Calu3 (cell line): ENCODE measurements around the gene ENDOU. TPM values are rescaled to one million over a fixed set of nuclear protein-coding genes. Genes with fewer than 3 reads are reported as not detected.

Experiments used
- BruUV-seq: library from RNA; stranded (reverse); fragments of 400-500 nt; replicated peaks from 2 replicates; lab custom pipeline; 2021; lab: Mats Ljungman, UMichigan
- CTCF ChIA-PET: fragments of 300-600 bp; sonication (Branson Sonifier 250); formaldehyde crosslinking; loops from one replicate; lab custom pipeline; 2022; ENCODE audit warnings: antibody characterized with exemption; lab: Charles Lee
- DNase-seq: peaks from one replicate; pipeline ENCODE4 v3.0.0; 2022
- H3K27ac Mint-ChIP-seq: one replicate; pipeline ENCODE4 v1.8.0; 2022; ENCODE audit warnings: mixed read lengths; ENCODE audit not compliant: unreplicated experiment
- H3K27me3 Mint-ChIP-seq: one replicate; pipeline ENCODE4 v1.8.0; 2022; ENCODE audit warnings: mixed read lengths; ENCODE audit not compliant: unreplicated experiment
- H3K36me3 Mint-ChIP-seq: one replicate; pipeline ENCODE4 v1.8.0; 2022; ENCODE audit warnings: mild to moderate bottlenecking, moderate library complexity, mixed read lengths; ENCODE audit not compliant: insufficient read depth, unreplicated experiment
- H3K4me1 Mint-ChIP-seq: one replicate; pipeline ENCODE4 v1.8.0; 2022; ENCODE audit warnings: mild to moderate bottlenecking, low read depth, mixed read lengths; ENCODE audit not compliant: unreplicated experiment
- H3K4me3 Mint-ChIP-seq: one replicate; pipeline ENCODE4 v1.8.0; 2022; ENCODE audit warnings: mild to moderate bottlenecking, low read depth, moderate library complexity, mixed read lengths; ENCODE audit not compliant: unreplicated experiment
- H3K9me3 Mint-ChIP-seq: one replicate; pipeline ENCODE4 v1.8.0; 2022; ENCODE audit warnings: low read depth, mixed read lengths; ENCODE audit not compliant: unreplicated experiment
- CTCF ChIP-seq: fragments of 200-600 bp; IDR thresholded peaks from one replicate; pipeline ENCODE4 v1.8.0; 2022; ENCODE audit warnings: antibody characterized with exemption; ENCODE audit not compliant: unreplicated experiment
- intact Hi-C: fragments of 100-400 bp; cut with micrococcal nuclease; formaldehyde crosslinking; loops from one replicate; pipeline ENCODE4 v1.10.0; 2022; ENCODE audit not compliant: unreplicated experiment
- total RNA-seq: library from RNA; stranded (reverse); gene quantifications from 2 replicates; pipeline ENCODE4 v1.2.3, GENCODE V29; 2022

ENDOU gene
- total RNA-seq, 1 experiment from 2014 or later, result not detected

- H3K4me1 Mint-ChIP-seq, result peaks cover 27% of the 10 kb centered on the region
- TF ChIP-seq CTCF, result no peak
- no peaks in the 10 kb centered on the region for H3K9me3 Mint-ChIP-seq
- H3K27ac Mint-ChIP-seq, result no peak overlapping the region
- no peaks in the 10 kb centered on the region for H3K27me3 Mint-ChIP-seq
- H3K36me3 Mint-ChIP-seq, result peaks cover 6% of the 10 kb centered on the region
- H3K4me3 Mint-ChIP-seq, result no peak overlapping the region
- no TSS peak for BruUV-seq
- CTCF ChIA-PET, result interaction anchor here (0.6 to 3.5 kb wide), 9 partner anchors 14 to 1672 kb away, joined by 3 to 21 read pairs (median 9); partner anchors contain the start of gene RAPGEF3
- peak; percentile 65 for DNase-seq
- intact Hi-C loops, result no loop called here
Measured at GRCh38 chr12:47741340-47741703, 16.0 kb upstream of the ENDOU start.

- Mint-ChIP-seq H3K27ac (no peak overlapping the region), H3K4me1 (peaks cover 27% of the 10 kb centered on the region), H3K27me3 (no peaks in the 10 kb centered on the region), H3K36me3 (peaks cover 6% of the 10 kb centered on the region), H3K9me3 (no peaks in the 10 kb centered on the region), H3K4me3 (no peak overlapping the region)
- no TSS peak for BruUV-seq
- no peak for DNase-seq
- TF ChIP-seq CTCF, result no peak
- CTCF ChIA-PET, result interaction anchor here (0.6 to 3.5 kb wide), 9 partner anchors 14 to 1673 kb away, joined by 3 to 21 read pairs (median 9); partner anchors contain the start of gene RAPGEF3
- intact Hi-C loops, result no loop called here
Measured at GRCh38 chr12:47740606-47741339, 15.5 kb upstream of the ENDOU start.

GRCh38 chr12:47739979-47740378 is 14.7 kb upstream of the ENDOU start:
- Mint-ChIP-seq H3K4me3 (no peak overlapping the region), H3K27me3 (no peaks in the 10 kb centered on the region), H3K36me3 (peaks cover 6% of the 10 kb centered on the region), H3K9me3 (no peaks in the 10 kb centered on the region), H3K4me1 (peaks cover 26% of the 10 kb centered on the region), H3K27ac (no peak overlapping the region)
- no peak for DNase-seq
- no TSS peak for BruUV-seq
- TF ChIP-seq CTCF, result no peak
- intact Hi-C loops, result no loop called here
- CTCF ChIA-PET, result no interaction called here

GRCh38 chr12:47739297-47739696 is 14.0 kb upstream of the ENDOU start:
- Mint-ChIP-seq H3K4me3 (no peak overlapping the region), H3K9me3 (no peaks in the 10 kb centered on the region), H3K27ac (no peak overlapping the region), H3K36me3 (peaks cover 6% of the 10 kb centered on the region), H3K4me1 (peaks cover 19% of the 10 kb centered on the region), H3K27me3 (no peaks in the 10 kb centered on the region)
- no peak for DNase-seq
- TF ChIP-seq CTCF, result no peak
- intact Hi-C loops, result no loop called here
- CTCF ChIA-PET, result no interaction called here
- no TSS peak for BruUV-seq
